HEK293T (cell line): ENCODE measurements around the gene PIM1.

ENCODE experiments used
- CTBP1 ChIP-seq: fragments of 450-650 bp; IDR thresholded peaks from 2 replicates; pipeline ENCODE4 v1.6.1; 2016; ENCODE audit warnings: borderline replicate concordance
- ELF4 ChIP-seq: fragments of 450-650 bp; IDR thresholded peaks from 2 replicates; pipeline ENCODE4 v1.6.1; 2017; ENCODE audit warnings: antibody characterized with exemption
- FOXM1 ChIP-seq: fragments of 450-650 bp; IDR thresholded peaks from 2 replicates; pipeline ENCODE4 v1.6.1; 2017; ENCODE audit warnings: mild to moderate bottlenecking, borderline replicate concordance
- HDGF ChIP-seq: fragments of 450-650 bp; IDR thresholded peaks from 2 replicates; pipeline ENCODE4 v1.6.1; 2017; ENCODE audit warnings: antibody characterized with exemption, borderline replicate concordance
- SUZ12 ChIP-seq: fragments of 450-650 bp; IDR thresholded peaks from 2 replicates; pipeline ENCODE4 v1.6.1; 2016; ENCODE audit warnings: mild to moderate bottlenecking

DNA sequence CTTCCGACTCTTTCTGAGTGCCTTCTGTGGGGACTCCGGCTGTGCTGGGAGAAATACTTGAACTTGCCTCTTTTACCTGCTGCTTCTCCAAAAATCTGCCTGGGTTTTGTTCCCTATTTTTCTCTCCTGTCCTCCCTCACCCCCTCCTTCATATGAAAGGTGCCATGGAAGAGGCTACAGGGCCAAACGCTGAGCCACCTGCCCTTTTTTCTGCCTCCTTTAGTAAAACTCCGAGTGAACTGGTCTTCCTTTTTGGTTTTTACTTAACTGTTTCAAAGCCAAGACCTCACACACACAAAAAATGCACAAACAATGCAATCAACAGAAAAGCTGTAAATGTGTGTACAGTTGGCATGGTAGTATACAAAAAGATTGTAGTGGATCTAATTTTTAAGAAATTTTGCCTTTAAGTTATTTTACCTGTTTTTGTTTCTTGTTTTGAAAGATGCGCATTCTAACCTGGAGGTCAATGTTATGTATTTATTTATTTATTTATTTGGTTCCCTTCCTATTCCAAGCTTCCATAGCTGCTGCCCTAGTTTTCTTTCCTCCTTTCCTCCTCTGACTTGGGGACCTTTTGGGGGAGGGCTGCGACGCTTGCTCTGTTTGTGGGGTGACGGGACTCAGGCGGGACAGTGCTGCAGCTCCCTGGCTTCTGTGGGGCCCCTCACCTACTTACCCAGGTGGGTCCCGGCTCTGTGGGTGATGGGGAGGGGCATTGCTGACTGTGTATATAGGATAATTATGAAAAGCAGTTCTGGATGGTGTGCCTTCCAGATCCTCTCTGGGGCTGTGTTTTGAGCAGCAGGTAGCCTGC, 4.8 kb downstream of the PIM1 start:
- TF ChIP-seq HDGF (no peak), ELF4 (no peak), SUZ12 (no peak), FOXM1 (no peak), CTBP1 (no peak)
